HTR-8/SVneo (cell line): ENCODE results near the gene NRG2.

ENCODE experiments used
- DNase-seq: peaks from one replicate; pipeline ENCODE4 v3.0.0; 2011; ENCODE audit warnings: low spot score, mixed read lengths; ENCODE audit not compliant: insufficient read length
- FAIRE-seq: peaks from 2 replicates; lab custom pipeline; 2011; peaks lifted over from hg19 to GRCh38; lab: Jason Lieb, UNC

NRG2 gene

GRCh38 chr5:139976703-139977102, 66.4 kb downstream of the NRG2 start:
- FAIRE-seq, result no peak
- DNase-seq, result no peak

- FAIRE-seq, result no peak
- DNase-seq, result no peak
These were observed 67.2 kb downstream of the NRG2 start for GRCh38 chr5:139975942-139976341.

- FAIRE-seq (no peak), DNase-seq (no peak)
These were observed 67.8 kb downstream of the NRG2 start for GRCh38 chr5:139975306-139975705.

GRCh38 chr5:139974661-139975060, 68.4 kb downstream of the NRG2 start:
- FAIRE-seq (no peak), DNase-seq (no peak)

- FAIRE-seq (no peak), DNase-seq (no peak)
These were observed 71.8 kb downstream of the NRG2 start for GRCh38 chr5:139971202-139971725.

- FAIRE-seq, result no peak
- DNase-seq, result no peak
These were observed 73.8 kb downstream of the NRG2 start for GRCh38 chr5:139969318-139969717.

- DNase-seq, result peak; percentile 87
- FAIRE-seq, result peak; percentile 96
These were observed 74.4 kb downstream of the NRG2 start for GRCh38 chr5:139968547-139969261.

- FAIRE-seq (no peak), DNase-seq (no peak)
These were observed 75.7 kb downstream of the NRG2 start for GRCh38 chr5:139967353-139967752.

- no peak for DNase-seq
- FAIRE-seq, result no peak
These were observed 76.2 kb downstream of the NRG2 start for GRCh38 chr5:139966856-139967255.

GRCh38 chr5:139964994-139965565, 78.0 kb downstream of the NRG2 start:
- FAIRE-seq (no peak), DNase-seq (no peak)

- FAIRE-seq, result no peak
- no peak for DNase-seq
These were observed 78.7 kb downstream of the NRG2 start for GRCh38 chr5:139964266-139964993.

GRCh38 chr5:139962445-139962844, 80.7 kb downstream of the NRG2 start:
- FAIRE-seq, result no peak
- no peak for DNase-seq

GRCh38 chr5:139961435-139962157, 81.5 kb downstream of the NRG2 start:
- FAIRE-seq (no peak), DNase-seq (no peak)

GRCh38 chr5:139960723-139961383, 82.2 kb downstream of the NRG2 start:
- DNase-seq (no peak), FAIRE-seq (no peak)

- DNase-seq, result no peak
- FAIRE-seq, result no peak
These were observed 84.5 kb downstream of the NRG2 start for GRCh38 chr5:139958432-139959148.

- no peak for DNase-seq
- no peak for FAIRE-seq
These were observed 86.8 kb downstream of the NRG2 start for GRCh38 chr5:139956342-139956741.

GRCh38 chr5:139955616-139956273, 87.4 kb downstream of the NRG2 start:
- no peak for FAIRE-seq

GRCh38 chr5:139955053-139955605, 88.0 kb downstream of the NRG2 start:
- DNase-seq (no peak), FAIRE-seq (no peak)

More at GRCh38 chr5:139955616-139956273, 87.4 kb downstream of the NRG2 start:
- no peak for DNase-seq

GRCh38 chr5:139954462-139954861, 88.6 kb downstream of the NRG2 start:
- FAIRE-seq, result no peak
- DNase-seq, result no peak
